Measurements from ENCODE around the gene VSTM2L.

The VSTM2L gene

DNA sequence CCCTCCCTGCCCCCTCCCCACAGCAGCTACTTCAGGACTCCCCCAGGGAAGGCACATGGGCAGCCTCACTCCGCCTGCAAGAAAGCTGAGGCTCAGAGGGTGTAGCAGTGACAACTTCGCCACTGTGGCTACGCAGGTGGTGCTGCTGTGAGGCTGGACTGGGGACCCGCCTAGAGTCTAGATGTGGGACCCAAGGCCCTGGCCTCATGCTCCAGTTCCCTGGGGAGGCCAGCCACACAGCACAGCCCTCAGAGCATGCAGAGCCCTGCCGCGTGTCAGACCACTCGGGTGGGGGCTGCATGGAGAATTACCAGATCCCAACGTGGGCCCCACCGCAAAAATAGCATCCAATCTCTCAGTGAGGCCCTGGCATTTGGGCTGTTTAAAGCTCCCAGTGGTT is 30.8 kb upstream of the VSTM2L start:
- Mint-ChIP-seq H3K27me3 (no peaks in the 10 kb centered on the region), H3K36me3 (ENCODE audit: low read depth) (peaks cover 21% of the 10 kb centered on the region), H3K27ac (no peak overlapping the region), H3K4me3 (no peak overlapping the region), H3K9me3 (no peaks in the 10 kb centered on the region), H3K4me1 (ENCODE audit: low read depth) (no peaks in the 10 kb centered on the region)

DNA sequence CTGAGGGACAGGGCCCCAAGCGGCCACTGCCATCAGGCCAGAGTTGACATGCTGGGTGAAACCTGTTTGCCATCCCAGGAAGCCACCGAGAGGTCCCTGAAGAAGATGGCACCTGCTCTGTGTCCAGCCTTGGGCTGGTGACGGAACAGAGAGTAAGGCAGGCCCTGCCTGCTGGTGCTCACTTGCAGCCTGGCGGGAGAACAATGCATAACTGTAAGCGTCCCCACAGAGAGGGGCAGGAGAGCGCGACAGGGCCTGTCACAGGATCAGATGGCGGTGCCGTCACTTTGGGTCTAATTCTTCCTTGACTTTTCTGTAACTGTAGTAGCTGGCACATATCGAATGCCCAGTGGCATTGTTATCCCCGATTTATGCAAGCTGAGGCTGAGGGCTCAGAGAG is 29.0 kb upstream of the VSTM2L start:
- no peak overlapping the region for H3K27ac Mint-ChIP-seq
- H3K4me1 Mint-ChIP-seq (ENCODE audit: low read depth), result no peaks in the 10 kb centered on the region
- no peaks in the 10 kb centered on the region for H3K27me3 Mint-ChIP-seq
- no peak overlapping the region for H3K4me3 Mint-ChIP-seq
- H3K9me3 Mint-ChIP-seq, result no peaks in the 10 kb centered on the region
- peaks cover 21% of the 10 kb centered on the region for H3K36me3 Mint-ChIP-seq (ENCODE audit: low read depth)

DNA sequence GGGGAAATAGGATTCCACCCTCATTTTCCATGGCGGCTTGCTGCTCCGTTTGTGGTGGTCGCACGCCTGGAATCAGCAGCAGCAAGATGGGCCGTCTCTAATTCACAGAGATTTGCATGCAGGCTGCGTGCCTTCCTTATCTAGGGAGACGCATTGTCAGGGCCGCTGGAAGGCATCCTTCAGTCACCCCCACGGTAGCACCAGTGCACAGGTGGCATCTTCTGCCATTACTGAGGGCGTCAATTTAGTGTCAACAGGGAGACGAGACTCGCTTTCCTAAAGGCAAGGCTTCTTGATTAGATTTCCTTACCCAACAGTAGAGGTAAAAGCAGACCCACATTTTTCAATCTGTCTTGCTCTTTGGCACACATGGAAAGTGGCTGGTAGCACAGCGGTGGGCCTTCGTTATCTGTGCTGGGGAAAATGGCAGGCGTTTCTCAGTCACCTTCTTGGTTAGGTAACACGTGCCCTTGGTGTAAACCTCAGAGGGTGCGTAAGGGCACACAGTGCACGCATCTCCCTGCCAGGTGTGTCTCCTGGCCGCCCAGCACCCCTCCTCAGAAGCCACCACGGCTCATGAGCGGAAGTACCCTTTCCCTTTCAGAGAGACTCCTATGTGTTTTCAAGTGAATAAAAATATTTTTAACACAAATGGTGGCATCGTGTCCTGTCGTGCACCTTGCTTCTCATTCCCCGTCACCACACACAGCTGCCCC is 27.3 kb upstream of the VSTM2L start:
- H3K36me3 Mint-ChIP-seq (ENCODE audit: low read depth), result peaks cover 10% of the 10 kb centered on the region
- H3K4me1 Mint-ChIP-seq (ENCODE audit: low read depth), result no peaks in the 10 kb centered on the region
- no peak overlapping the region for H3K27ac Mint-ChIP-seq
- H3K9me3 Mint-ChIP-seq, result no peaks in the 10 kb centered on the region
- H3K4me3 Mint-ChIP-seq, result no peak overlapping the region
- H3K27me3 Mint-ChIP-seq, result no peaks in the 10 kb centered on the region

DNA sequence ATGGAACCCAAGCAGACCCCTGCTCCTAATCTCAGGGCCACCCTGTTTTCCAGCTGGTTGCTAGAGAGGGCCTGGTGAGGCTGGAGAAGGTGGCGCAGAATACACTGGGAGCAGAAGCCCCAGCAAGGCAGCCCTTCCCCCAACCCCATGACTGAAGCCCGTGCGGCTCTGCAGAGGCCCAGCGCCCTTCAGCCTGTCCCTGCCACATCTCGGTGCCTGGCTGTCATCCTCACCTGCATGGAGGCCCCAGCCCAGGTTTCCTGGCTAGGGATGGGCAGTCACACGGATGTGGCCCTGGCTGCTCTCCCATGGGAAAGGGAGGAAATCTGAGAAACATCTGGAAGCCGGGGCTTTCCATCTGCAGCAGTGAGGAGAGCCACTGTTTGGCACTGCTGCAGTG is 26.1 kb upstream of the VSTM2L start:
- Mint-ChIP-seq H3K9me3 (no peaks in the 10 kb centered on the region), H3K4me3 (no peak overlapping the region), H3K27me3 (no peaks in the 10 kb centered on the region), H3K27ac (no peak overlapping the region), H3K4me1 (ENCODE audit: low read depth) (no peaks in the 10 kb centered on the region), H3K36me3 (ENCODE audit: low read depth) (peaks cover 4% of the 10 kb centered on the region)

DNA sequence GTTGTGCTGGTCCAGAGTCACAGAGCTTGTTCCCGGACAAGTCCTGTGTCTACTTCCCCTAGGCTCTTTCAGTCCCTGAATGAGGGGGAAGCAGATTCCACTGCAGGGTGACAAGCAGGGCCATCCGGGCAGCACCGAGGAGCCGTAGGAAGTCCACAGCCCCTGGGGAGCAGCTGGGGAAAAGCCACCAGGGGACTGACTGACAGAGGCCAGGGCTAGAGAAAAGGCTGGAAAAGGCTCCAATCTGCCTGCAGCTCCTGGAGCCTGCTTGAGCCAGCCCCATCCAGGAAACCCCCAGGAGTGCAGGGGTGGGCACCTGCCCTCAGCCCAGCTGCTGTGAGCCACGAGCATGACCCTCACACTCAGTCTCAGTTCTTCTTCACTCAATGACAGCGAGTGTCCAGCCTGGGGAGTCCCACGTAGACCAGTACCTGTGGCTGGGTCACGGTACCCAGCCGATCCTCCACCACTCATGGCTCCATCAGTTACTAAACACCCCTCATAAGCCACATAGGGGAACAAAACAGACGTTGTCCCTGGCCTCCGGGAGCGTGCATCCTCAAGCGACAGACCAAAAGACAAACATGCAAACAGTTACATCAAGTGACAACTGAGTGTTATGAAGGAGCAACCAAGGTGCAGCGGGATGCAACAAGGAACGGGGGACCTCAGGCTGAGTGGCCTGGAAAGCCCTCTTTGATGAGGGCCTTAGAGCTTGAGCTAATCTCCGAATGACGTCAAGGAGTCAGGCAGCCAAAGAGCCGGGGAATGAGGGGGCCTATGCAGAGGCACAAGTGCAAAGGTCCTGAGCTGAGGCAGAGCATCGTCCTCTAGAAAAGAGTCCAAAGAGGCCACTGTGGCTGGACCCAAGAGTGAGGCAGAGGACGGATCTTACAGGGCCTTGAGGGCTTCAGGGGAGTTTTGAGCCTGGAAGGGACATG is 24.8 kb upstream of the VSTM2L start:
- peaks cover 4% of the 10 kb centered on the region for H3K36me3 Mint-ChIP-seq (ENCODE audit: low read depth)
- no peak overlapping the region for H3K27ac Mint-ChIP-seq
- H3K27me3 Mint-ChIP-seq, result no peaks in the 10 kb centered on the region
- no peak overlapping the region for H3K4me3 Mint-ChIP-seq
- H3K4me1 Mint-ChIP-seq (ENCODE audit: low read depth), result no peaks in the 10 kb centered on the region
- H3K9me3 Mint-ChIP-seq, result no peaks in the 10 kb centered on the region

DNA sequence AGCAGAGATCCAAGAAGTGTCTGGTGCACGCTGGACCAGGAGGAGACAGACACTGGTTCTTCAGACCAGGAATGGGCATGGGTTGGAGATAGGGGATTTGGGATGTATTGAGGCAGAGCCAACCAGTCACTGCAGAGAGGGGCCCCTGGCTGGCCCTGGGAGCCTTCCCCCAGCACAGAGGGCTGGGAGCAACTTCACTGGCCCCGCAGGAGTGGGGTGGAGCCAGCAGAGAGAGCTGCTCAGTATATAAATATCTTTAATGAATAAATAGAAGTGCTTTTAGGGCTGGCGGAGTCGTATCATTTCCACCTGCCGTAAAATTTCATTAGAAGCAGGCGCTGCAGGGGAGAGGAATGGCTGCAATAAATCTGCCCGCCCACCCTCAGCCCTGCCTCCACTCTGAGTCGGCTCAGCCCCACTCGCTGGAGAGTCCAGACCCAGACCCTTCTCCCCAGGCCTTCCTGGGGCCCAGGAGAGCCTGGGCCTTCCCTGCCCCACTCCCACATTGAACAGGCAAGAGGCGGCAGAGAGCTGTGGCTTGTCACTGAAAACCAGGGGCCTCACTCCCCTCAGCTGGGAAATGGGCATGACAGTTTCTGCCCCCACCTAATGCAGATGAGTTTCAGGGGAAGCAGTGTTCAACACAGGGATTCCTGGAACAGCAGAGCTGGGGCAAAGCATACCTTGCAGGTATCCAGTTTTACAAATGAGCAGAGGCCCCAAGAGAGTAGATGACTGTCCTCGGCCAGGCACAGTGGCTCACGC is 23.9 kb upstream of the VSTM2L start:
- Mint-ChIP-seq H3K36me3 (ENCODE audit: low read depth) (peaks cover 4% of the 10 kb centered on the region), H3K27ac (no peak overlapping the region), H3K4me1 (ENCODE audit: low read depth) (no peaks in the 10 kb centered on the region), H3K4me3 (no peak overlapping the region), H3K9me3 (no peaks in the 10 kb centered on the region), H3K27me3 (no peaks in the 10 kb centered on the region)

DNA sequence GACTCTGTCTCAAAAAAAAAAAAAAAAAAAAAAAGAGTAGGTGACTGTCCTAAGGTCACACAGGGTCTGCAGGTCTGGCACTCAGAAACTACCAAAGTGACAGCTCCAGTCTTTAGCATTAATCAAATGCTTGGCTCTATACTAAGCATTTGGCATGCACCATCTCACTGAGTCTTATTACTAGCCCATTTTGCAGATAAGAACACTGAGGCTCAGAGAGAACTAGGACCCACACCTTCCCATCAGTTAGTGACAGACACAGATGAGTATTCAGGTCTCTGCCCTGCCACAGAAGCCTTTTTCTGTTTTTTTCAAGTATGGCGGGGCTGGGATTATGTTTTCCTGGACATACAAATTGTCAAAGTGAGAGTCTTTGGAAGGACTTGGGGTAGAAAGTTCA is 23.1 kb upstream of the VSTM2L start:
- Mint-ChIP-seq H3K36me3 (ENCODE audit: low read depth) (no peaks in the 10 kb centered on the region), H3K4me1 (ENCODE audit: low read depth) (no peaks in the 10 kb centered on the region), H3K27me3 (no peaks in the 10 kb centered on the region), H3K9me3 (no peaks in the 10 kb centered on the region), H3K4me3 (no peak overlapping the region), H3K27ac (no peak overlapping the region)

DNA sequence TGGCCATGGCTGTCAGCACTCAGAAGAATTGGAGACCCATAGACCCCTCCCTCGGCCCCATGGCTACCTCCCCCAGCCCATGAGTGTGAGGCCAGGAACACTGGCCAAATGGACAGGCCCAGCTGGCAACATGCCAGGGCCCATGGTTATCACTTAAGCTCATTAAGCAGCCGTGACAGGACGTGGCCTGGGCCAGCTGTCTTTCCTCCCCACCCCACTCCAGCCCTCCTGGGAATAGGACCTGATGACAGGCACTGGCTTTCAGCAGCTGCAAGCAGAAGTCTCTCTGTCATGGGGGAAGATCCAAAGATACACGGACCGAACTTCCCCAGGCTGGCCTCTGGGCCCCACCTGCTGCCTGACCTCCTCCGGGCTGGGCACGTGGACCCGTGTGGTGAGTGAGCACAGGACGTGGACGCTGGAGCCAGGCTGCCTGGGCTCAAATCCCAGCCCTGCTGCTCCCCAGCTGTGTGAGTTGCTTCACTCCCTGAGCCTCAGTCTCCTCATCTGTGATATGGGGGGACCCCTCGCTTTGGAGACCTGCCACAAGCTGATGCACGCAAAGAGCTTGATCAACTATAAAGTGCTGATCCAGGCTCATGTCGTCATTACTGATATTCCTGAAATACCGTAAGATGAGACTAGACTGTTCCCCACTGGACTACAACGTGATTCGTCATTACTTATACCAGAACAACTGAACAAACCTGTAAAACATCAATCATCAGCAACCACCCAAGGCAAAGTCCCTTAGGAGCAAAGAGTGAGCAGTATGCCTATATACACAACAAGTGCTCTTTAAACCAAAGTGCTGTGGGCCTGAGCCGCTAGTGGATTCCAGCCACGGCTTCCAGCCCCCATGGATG is 22.0 kb upstream of the VSTM2L start:
- H3K27me3 Mint-ChIP-seq, result no peaks in the 10 kb centered on the region
- H3K27ac Mint-ChIP-seq, result no peak overlapping the region
- H3K36me3 Mint-ChIP-seq (ENCODE audit: low read depth), result no peaks in the 10 kb centered on the region
- H3K9me3 Mint-ChIP-seq, result no peaks in the 10 kb centered on the region
- H3K4me3 Mint-ChIP-seq, result no peak overlapping the region
- H3K4me1 Mint-ChIP-seq (ENCODE audit: low read depth), result no peaks in the 10 kb centered on the region

DNA sequence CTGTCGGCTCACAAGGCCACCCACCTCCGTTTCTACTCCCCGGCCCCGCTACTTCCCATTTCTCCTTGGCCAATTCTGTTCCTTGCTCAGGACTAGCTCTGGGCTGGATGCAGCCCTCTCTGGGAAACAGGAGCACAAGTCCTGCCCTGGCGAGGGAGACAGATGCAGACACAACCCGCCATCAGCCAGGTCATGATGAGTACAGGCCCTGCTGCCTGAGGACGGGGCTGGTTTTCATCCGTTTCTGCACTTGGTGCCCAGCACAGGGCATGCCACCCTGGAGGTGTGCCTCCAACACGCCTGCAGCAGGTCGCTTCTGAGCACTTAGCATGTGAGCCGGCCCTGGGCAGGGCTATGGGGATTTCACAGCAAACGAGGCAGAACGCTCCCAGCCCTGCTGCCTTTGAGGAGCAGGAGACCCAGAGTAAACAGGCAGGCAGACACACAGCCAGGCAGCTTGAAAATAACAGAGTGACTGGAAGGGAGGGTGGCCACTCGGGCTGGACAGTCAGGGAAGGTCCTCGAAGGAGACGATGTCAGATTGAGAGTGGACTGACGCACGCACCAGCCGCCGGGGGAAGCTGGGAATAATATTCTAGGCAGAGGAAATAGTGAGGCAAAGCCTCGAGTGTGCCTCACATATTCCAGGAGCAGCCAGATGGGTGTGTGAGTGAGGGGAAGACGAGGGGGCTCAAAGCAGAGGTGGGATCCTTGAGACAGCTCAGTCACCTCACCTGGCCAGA is 21.2 kb upstream of the VSTM2L start:
- H3K27ac Mint-ChIP-seq, result no peak overlapping the region
- H3K4me3 Mint-ChIP-seq, result no peak overlapping the region
- H3K4me1 Mint-ChIP-seq (ENCODE audit: low read depth), result no peaks in the 10 kb centered on the region
- H3K36me3 Mint-ChIP-seq (ENCODE audit: low read depth), result no peaks in the 10 kb centered on the region
- H3K9me3 Mint-ChIP-seq, result no peaks in the 10 kb centered on the region
- no peaks in the 10 kb centered on the region for H3K27me3 Mint-ChIP-seq

DNA sequence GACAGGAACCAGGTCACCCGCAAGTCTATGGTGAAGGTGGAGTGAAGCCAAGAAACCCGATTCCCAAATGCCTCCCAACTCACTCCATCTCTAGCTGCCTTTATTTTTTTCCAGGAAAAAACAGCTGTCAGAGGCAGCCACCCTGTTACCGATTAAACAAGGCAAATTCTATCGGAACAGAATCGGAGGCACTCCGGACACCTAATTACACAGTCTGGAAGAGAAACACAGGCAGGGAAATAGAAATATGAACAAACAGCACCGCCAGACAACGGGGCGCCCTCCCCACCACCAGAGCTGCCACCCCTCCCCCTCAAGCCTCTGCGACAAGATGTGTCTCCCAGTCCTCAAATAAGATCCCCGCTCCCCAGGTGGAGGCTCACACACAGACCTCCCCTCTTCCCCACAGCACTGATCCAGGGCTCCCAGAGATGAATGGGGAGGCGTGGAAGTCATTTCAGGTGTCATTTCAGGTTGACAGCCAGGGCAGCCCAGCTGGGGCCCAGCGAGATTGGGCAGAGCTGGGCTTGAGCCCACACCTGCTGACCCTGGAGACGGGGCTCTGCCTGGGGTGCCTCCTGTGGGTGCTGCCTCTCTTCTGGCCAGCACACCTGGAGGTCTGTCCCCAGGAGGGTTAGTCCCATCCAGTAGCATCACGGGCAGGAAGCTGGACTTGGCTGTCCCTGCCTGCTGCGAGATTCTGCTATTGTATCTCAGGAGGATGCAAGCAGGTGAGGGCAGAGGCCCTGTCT is 19.8 kb upstream of the VSTM2L start:
- Mint-ChIP-seq H3K9me3 (no peaks in the 10 kb centered on the region), H3K27ac (no peak overlapping the region), H3K27me3 (no peaks in the 10 kb centered on the region), H3K4me3 (no peak overlapping the region), H3K36me3 (ENCODE audit: low read depth) (no peaks in the 10 kb centered on the region), H3K4me1 (ENCODE audit: low read depth) (no peaks in the 10 kb centered on the region)

DNA sequence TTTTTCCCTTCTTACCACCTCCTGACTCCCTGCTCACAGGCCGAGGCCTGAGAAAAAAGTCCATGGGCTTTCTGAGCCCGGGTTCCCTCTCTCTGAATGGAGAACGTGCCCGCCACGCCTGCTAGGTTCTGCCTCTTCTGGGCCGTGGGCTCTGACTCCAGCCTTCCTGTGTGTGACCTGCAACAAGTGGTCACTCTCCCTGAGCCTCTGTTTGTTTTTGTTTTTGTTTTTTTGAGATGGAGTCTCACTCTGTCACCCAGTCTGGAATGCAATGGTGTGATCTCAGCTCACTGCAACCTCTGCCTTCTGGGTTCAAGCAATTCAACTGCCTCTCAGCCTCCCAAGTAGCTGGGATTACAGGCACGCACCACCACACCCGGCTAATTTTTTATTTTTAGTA is 17.9 kb upstream of the VSTM2L start:
- Mint-ChIP-seq H3K27me3 (no peaks in the 10 kb centered on the region), H3K4me1 (ENCODE audit: low read depth) (no peaks in the 10 kb centered on the region), H3K4me3 (no peak overlapping the region), H3K36me3 (ENCODE audit: low read depth) (no peaks in the 10 kb centered on the region), H3K27ac (no peak overlapping the region), H3K9me3 (no peaks in the 10 kb centered on the region)

DNA sequence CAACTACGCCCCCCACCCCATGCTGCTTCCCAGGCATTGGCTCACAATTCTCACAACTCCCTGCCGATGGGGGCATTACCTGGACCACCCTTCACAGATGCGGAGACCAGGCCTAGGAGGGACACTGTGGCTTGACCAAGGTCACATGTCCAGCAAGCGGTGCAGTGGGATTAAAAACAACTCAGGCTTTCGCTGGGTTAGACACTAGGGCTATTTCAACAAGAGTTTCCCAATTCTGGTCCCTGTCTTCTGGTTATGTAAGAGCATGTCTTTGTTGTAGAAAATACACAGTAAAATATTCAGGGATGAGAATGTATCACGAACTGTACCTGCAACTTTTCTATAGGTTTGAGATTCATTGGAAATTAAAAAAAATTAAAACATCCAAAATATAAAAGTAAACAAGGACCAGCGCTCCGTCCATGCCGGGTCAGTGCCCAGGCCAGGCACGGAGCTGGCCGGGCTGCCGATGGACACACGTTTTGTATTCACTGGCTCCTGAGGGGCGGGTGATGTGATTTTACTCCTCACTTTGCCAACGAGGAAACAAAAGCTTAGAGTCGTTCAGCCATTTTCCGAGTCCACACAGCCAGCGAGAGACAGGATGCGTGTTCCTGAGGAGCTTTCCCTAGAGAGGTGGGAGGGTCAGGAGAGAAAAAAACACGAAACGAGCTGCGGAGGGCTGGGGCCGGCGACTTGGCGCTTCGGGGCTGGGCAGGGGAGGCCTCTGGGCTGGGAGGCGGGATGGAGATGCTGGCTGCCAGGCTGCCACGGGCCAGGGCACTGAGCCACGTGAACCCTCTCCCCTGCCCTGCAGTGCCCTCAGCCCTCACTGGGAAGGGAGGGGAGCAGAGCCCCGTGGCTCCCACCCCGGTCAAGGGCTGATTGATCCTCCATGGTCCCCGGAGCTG is 17.1 kb upstream of the VSTM2L start:
- Mint-ChIP-seq H3K9me3 (no peaks in the 10 kb centered on the region), H3K27me3 (no peaks in the 10 kb centered on the region), H3K4me3 (no peak overlapping the region), H3K4me1 (ENCODE audit: low read depth) (no peaks in the 10 kb centered on the region), H3K36me3 (ENCODE audit: low read depth) (no peaks in the 10 kb centered on the region), H3K27ac (no peak overlapping the region)
